Peyer's patch (tissue), 4 donors: ENCODE measurements around the gene TNPO2. TPM values are rescaled to one million over a fixed set of nuclear protein-coding genes. Genes with fewer than 3 reads are reported as not detected.
"Not testable (repeated sequence)": the region's sequence is repeated elsewhere in the genome, so short reads cannot be mapped to it uniquely, and the experiment has no call there.

ENCODE experiments used
- DNase-seq, 3 donors: peaks; one replicate each; pipeline ENCODE4 v3.0.0-alpha.2; 2017 to 2019
- H3K27ac ChIP-seq, 4 donors: fragments of 200-600 bp; sonication (generic); one replicate each; pipeline ENCODE4 v1.5.1; 2016 to 2019
- H3K27me3 ChIP-seq, 2 donors: fragments of 200-600 bp; sonication (generic); one replicate each; pipeline ENCODE4 v1.5.1; 2019
- H3K36me3 ChIP-seq, 3 donors: fragments of 200-600 bp; sonication (generic); one replicate each; pipeline ENCODE4 v1.5.1; 2016 to 2019
- H3K4me1 ChIP-seq, 4 donors: fragments of 200-600 bp; sonication (generic); one replicate each; pipeline ENCODE4 v1.5.1; 2016 to 2019
- H3K4me3 ChIP-seq, 4 donors: fragments of 200-600 bp; sonication (generic); 1 replicate in 3 of 4; 2 replicates in 1 of 4; pipeline ENCODE4 v1.5.1; 2016 to 2019; ENCODE audit warnings: mild to moderate bottlenecking in 1 of 4
- H3K9me3 ChIP-seq, 4 donors: fragments of 200-600 bp; sonication (generic); one replicate each; pipeline ENCODE4 v1.5.1; 2016 to 2019; ENCODE audit warnings: mild to moderate bottlenecking in 1 of 4
- POLR2A ChIP-seq, 2 donors: fragments of 450-650 bp; IDR thresholded peaks; one replicate each; pipeline ENCODE4 v1.5.1; 2017; ENCODE audit warnings: antibody characterized with exemption in 2 of 2, mild to moderate bottlenecking in 2 of 2, moderate library complexity in 2 of 2
- total RNA-seq, 4 donors: library from RNA; depleted of rRNA; stranded (reverse); fragments of >200 nt; gene quantifications; one replicate each; pipeline ENCODE4 v1.1.0, GENCODE V29; 2016
- TF ChIP-seq, protein P1 (sequence below), 6 experiments: fragments of 450-650 bp in 4 of 6; fragments of 200-600 bp in 2 of 6; sonication (generic) in 1 of 6; IDR thresholded peaks; one replicate each; pipeline ENCODE4 v1.5.1; 2017 to 2019; ENCODE audit warnings: antibody characterized with exemption in 6 of 6, mild to moderate bottlenecking in 3 of 6, moderate library complexity in 1 of 6

The TNPO2 gene
- total RNA-seq, 4 donors from 2014 or later, result 39.1 to 131 (median 103) TPM

DNA sequence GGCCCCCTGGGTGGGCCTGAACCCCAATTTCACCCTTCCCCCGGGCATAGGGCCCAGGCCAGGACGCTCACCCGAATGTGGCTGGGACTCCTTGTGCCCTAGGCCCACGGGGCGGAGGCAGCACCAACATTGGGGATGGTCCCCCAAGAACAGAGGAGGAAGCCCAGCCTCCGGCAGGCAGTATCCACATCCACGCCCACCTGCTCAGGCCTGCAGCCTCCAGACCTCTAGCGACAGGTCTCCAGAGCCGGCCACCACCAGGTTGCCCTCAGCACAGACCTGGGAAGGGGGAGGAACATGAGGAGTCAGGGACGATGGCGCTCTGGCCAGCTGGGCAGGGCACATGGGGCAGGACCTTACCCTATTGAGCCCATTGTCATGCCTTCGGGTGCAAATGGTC lies 34.7 kb downstream of the TNPO2 start:
- no peak overlapping the region for H3K27ac ChIP-seq
- H3K27me3 ChIP-seq, result no peaks in the 10 kb centered on the region
- TF ChIP-seq, protein P1, sequence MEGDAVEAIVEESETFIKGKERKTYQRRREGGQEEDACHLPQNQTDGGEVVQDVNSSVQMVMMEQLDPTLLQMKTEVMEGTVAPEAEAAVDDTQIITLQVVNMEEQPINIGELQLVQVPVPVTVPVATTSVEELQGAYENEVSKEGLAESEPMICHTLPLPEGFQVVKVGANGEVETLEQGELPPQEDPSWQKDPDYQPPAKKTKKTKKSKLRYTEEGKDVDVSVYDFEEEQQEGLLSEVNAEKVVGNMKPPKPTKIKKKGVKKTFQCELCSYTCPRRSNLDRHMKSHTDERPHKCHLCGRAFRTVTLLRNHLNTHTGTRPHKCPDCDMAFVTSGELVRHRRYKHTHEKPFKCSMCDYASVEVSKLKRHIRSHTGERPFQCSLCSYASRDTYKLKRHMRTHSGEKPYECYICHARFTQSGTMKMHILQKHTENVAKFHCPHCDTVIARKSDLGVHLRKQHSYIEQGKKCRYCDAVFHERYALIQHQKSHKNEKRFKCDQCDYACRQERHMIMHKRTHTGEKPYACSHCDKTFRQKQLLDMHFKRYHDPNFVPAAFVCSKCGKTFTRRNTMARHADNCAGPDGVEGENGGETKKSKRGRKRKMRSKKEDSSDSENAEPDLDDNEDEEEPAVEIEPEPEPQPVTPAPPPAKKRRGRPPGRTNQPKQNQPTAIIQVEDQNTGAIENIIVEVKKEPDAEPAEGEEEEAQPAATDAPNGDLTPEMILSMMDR (IDR thresholded peaks at IDR 0.05), result no peak
- TF ChIP-seq POLR2A (IDR thresholded peaks at IDR 0.05), result no peak
- DNase-seq, result no peak
- H3K4me1 ChIP-seq, result no peaks in the 10 kb centered on the region
- H3K36me3 ChIP-seq, result no peaks in the 10 kb centered on the region
- no peaks in the 10 kb centered on the region for H3K9me3 ChIP-seq
- H3K4me3 ChIP-seq, result no peak overlapping the region

DNA sequence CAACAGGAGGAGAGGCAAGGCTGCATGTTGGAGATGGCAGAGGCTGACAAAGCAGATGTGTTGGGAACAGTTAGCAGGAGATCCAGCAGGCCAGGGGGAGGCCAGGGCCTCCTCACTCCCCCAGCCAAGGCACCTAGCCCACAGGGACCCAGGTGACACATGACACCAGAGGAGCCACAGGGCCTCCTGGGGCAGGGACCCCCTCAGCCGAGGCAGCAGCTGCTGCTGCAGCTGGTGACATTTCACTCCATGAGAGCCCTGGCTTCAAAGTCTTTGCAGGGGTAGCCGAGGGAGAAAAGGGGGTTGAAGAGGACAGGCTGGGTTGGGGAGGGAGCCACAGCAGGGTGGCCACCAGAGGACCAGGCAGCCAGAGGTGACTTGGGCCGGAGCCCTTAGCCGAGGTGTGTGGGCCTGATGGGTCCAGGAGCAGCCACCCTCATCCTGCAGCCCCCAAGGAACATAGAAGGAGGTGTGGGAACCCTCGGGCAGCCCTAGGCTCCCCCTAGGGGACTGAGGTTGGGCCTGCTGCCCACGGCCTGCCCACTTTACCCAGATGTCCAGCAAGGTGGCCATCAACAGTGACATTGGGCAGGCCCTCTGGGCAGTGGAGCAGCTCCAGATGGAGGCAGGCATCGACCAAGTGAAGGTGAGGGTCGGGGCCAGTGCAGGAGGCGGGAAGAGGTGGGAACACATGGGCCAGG lies 36.1 kb downstream of the TNPO2 start, which contains the start of gene GNG14:
GNG14 (plus strand) TSS at position 503 of the 701 bp plus-strand sequence; CDS start at position 554, 51 bp downstream.
- H3K9me3 ChIP-seq, result no peaks in the 10 kb centered on the region
- H3K36me3 ChIP-seq, result no peaks in the 10 kb centered on the region
- DNase-seq, result no peak
- H3K4me3 ChIP-seq, result no peak within 1 kb of the TSS
- TF ChIP-seq, protein P1 (IDR thresholded peaks at IDR 0.05), result no peak
- TF ChIP-seq POLR2A (IDR thresholded peaks at IDR 0.05), result no peak
- H3K27ac ChIP-seq, result no peak within 1 kb of the TSS
- H3K4me1 ChIP-seq, result no peaks in the 10 kb centered on the region
- no peaks in the 10 kb centered on the region for H3K27me3 ChIP-seq

DNA sequence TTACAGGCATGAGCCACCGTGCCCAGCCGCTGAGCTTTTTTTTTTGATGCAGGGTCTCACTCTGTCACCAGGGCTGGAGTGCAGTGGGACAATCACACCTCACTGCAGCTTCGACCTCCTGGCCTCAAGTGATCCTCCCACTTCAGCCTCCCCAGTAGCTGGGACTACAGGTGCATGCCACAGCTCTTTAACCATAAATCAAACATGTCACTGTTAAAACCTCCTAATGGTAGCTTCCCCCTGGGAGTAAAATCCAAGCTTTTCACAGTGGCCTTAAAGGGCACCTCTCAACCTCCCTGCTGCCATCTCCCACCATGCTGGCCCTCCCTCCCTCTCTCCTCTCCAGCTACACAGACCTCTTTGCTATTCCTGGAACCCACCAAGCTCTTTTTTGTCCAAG lies 37.9 kb downstream of the TNPO2 start:
- Histone ChIP-seq H3K27me3 (no peaks in the 10 kb centered on the region), H3K9me3 (no peaks in the 10 kb centered on the region), H3K4me3 (no peak overlapping the region), H3K27ac (no peak overlapping the region), H3K36me3 (no peaks in the 10 kb centered on the region), H3K4me1 (peaks cover 0 to 3% (median 0%) of the 10 kb centered on the region in 4 donors)
- no peak for DNase-seq
- TF ChIP-seq, protein P1 (IDR thresholded peaks at IDR 0.05), result no peak
- TF ChIP-seq POLR2A (IDR thresholded peaks at IDR 0.05), result no peak

DNA sequence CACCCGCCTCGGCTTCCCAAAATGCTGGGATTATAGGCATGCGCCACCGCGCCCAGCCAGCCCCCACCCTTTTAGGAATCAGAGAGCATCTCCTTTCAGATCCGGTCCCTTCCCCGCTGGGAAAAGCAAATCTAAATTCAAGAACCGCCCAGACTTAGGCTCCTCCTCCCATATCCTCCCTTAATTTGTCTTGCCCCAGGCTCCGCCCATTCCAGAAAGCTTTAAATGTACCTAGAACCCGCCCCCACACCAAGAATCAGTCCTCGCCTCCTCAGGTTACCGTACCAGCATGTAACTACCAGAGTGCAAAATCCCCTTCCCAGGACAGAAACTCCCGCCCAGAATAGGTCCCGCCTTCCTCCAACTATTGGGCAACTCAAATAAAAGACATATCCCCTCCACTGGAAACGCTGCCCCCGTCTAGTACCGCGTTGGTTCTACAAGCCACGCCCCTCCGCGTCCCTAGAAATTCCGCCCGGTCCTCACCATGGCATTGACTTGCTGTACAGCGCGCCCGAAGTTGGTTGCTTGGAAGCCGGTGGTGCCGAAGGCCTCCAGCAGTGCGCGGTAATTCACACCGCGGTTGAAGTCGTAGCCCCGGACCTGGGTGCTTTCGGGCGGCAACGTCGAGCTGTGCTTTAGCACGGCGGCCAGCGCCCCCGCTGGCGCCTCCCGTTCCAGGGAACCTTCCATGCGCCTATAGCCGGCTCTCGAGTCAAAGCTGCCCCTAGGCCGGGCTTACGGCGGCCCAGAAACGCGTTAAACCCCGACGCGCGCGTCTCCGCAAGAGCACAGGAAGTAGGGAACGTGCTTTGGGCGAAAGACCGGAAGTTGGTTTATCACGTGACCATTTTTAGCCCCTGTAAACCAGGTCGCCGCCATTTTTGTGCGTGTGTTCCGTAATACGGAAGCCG lies 42.4 kb downstream of the TNPO2 start, which contains the start of gene DHPS:
DHPS (minus strand) TSS at position 807 of the 914 bp plus-strand sequence; CDS start at position 693, 114 bp downstream.
- peaks cover 0 to 13% (median 0%) of the 10 kb centered on the region in 4 donors for H3K4me1 ChIP-seq
- peaks cover 0 to 37% (median 2%) of the 10 kb centered on the region in 3 donors for H3K36me3 ChIP-seq
- TF ChIP-seq, protein P1 (IDR thresholded peaks at IDR 0.05), result peak in 1 of 6 experiments; percentile 2
- peak; percentile 31 to 42 for TF ChIP-seq POLR2A (IDR thresholded peaks at IDR 0.05)
- no peaks in the 10 kb centered on the region for H3K27me3 ChIP-seq
- H3K4me3 ChIP-seq, result peak within 1 kb of the TSS; percentile 67 to 100 (median 96)
- peak; percentile 88 to 98 (median 96) for DNase-seq
- no peaks in the 10 kb centered on the region for H3K9me3 ChIP-seq
- H3K27ac ChIP-seq, result peak within 1 kb of the TSS; percentile 86 to 99 (median 99)

DNA sequence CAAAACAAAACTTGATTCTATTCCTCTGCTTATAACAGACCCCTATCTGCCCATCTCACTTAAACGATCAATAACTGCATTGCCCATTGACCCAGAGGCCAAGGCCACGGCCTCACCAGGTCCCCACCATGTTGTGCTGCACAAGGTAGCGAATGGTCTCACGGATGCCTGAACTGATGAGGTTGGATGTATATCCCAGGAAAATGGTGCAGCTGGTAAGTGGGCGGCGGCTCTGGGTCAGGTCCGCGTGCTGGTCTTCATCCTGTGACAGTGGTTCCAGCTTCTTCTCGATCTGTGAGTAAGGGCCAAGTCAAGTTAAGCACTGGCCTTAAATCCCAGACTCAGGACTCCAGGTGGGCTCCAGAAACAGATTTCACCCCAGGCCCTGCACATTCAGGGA lies 43.7 kb downstream of the TNPO2 start:
- H3K4me3 ChIP-seq, result no peak overlapping the region
- H3K36me3 ChIP-seq, result peaks cover 0 to 49% (median 2%) of the 10 kb centered on the region in 3 donors
- H3K27ac ChIP-seq, result no peak overlapping the region
- H3K4me1 ChIP-seq, result peaks cover 0 to 13% (median 0%) of the 10 kb centered on the region in 4 donors
- TF ChIP-seq, protein P1 (IDR thresholded peaks at IDR 0.05), result no peak
- TF ChIP-seq POLR2A (IDR thresholded peaks at IDR 0.05), result no peak
- no peaks in the 10 kb centered on the region for H3K27me3 ChIP-seq
- DNase-seq, result no peak
- no peaks in the 10 kb centered on the region for H3K9me3 ChIP-seq

DNA sequence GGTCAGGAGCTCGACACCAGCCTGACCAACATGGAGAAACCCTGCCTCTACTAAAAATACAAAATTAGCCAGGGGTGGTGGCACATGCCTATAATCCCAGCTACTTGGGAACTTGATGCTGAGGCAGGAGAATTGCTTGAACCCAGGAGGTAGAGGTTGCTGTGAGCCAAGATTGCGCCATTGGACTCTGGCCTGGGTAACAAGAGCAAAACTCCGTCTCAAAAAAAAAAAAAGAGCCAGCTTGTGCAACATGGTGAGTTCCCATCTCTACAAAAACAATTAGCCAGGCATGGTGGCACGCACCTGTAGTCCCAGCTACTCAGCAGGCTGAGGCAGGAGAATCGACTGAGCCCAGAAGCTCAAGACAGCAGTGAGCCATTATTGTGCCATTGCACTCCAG lies 45.7 kb downstream of the TNPO2 start:
- peaks cover 0 to 67% (median 2%) of the 10 kb centered on the region in 3 donors for H3K36me3 ChIP-seq
- DNase-seq, result not testable (repeated sequence)

More for the DNA sequence above, 45.7 kb downstream of the TNPO2 start:
- H3K9me3 ChIP-seq, H3K4me3 ChIP-seq, H3K27ac ChIP-seq, H3K27me3 ChIP-seq: not testable (repeated sequence)
- H3K4me1 ChIP-seq, result peaks cover 0 to 13% (median 0%) of the 10 kb centered on the region in 4 donors
